T-helper 1 cell (primary cell): Measurements from ENCODE around the gene CHML.

Source experiments
- DNase-seq, 5 donors: peaks; one replicate each; pipeline ENCODE4 v3.0.0-alpha.2; 2012 to 2020

CHML gene

DNA sequence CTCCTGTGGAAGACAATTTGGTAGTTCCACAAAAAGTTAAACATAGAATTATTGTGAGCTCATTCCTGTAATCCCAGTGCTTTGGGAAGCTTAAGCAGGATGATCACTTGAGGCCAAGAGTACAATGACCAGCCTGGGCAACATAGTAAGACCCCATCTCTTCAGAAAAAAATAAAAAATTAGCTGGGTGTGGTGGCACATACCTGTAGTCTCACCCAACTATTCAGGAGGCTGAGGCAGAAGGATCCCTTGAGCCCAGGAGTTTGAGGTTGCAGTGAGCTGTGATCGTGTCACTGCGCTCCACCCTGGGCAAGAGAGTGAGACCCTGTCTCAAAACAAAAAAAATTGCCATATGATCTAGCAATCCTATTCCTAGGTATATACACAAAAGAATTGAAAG lies 4.1 kb upstream of the CHML start:
- DNase-seq, result no peak

GRCh38 chr1:241642593-241642944 lies 2.4 kb upstream of the CHML start:
- no peak for DNase-seq

- no peak for DNase-seq
These were observed 1.8 kb upstream of the CHML start for GRCh38 chr1:241641773-241642592.

GRCh38 chr1:241640867-241641622 lies 876 bp upstream of the CHML start:
- no peak for DNase-seq

GRCh38 chr1:241639623-241640148 lies 483 bp downstream of the CHML start:
- peak in 4 of 5 donors; percentile 8 to 23 (median 13) for DNase-seq

GRCh38 chr1:241638909-241639622 lies 1.1 kb downstream of the CHML start:
- DNase-seq, result peak in 1 of 5 donors; percentile 17

DNA sequence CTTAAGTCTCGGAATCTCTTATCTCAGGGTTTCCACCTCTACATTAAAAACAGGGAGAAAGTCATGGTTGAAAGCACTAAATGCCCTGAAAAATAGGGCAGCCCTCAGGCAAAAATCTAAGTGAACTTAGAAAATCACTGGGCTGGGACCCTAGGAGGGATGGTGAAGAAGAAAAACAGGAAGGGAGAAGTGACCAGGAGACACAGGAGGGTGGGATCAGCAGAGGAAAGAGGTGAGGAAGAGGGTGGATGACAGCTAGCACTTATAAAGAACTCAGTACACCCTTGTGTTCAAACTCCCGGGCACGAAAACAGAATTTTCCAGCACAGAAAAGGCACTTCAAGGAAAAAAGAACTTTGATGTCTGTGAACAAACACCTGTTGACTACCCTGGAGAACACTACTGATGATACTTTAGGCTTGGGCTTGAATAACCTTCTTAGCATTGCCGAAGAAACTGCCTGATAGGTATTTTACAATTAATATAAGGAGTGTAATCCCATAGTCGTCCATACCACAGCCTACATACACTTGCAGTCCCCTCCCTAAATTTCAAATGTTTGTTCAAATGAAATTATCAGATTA lies 2.0 kb downstream of the CHML start:
- DNase-seq, result no peak

- no peak for DNase-seq
These were observed 2.6 kb downstream of the CHML start for GRCh38 chr1:241637604-241638003.

DNA sequence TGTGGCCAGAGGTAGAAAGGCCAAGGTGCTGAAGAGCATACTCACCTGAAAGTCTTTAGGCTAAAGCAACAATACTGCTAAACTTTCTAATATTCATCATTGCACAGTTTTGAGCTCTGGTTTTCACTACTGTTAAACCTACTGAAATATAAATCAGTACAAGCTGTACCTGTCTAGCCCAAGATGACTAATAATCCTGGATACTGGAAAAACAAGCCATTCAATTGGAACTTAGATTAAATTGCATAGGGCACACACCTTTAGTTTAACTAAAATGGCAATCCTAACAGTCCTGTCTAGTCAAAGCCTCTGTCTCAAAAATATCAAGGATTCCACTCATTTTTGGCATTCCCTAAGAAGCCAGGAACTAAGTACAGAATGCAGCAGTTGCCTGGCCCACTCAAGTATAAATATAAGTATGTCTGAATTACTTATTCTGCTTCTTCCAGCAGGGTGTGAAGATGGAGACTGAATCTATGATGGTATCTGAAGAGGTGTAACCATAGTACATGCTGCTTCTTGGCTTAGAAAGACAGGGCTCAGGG lies 3.1 kb downstream of the CHML start:
- no peak for DNase-seq

DNA sequence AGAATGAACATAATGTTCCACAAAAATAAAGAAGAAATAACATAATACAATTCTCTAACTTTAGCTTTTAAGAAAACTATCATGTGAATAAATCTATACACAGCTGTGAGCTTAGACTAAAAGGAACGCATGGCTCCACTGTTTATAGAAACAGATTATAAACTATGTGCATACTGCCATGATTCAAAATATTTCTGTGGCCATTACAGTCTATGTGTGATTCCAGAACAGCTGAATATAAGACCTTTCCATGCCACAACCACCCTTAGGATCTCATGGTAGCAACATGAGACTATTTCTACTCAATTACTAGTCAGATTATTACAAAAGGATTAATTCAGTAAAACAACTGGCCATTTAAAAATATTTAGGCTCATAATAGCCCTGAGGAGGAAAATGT lies 3.9 kb downstream of the CHML start:
- no peak for DNase-seq

DNA sequence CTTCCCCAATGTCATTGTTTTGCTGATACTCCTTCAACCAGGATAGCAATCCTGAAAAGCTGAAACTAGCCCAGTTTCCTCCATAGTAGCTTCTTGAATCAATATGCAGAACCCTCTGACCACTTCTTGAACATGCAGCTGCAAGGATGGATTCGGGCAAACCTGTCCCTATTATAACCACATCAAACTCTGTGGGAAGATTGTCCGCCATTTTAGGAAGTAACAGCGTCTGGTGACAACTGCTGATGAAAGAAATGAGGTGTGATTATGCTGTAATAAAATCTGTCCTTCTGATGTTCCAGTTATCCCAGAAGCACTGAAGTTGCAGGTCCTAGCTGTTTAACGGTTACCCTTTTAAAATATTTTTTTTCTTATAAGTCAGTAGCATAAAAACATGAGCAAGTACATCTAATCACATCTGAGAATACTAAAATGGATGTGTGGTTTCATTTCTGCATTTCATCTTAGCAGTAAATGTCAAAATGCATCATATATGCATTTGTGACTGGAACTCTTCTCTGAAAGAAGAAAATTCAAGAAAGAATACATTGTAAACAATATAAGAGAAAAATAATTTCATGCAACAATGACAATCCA lies 4.5 kb downstream of the CHML start:
- DNase-seq, result no peak

DNA sequence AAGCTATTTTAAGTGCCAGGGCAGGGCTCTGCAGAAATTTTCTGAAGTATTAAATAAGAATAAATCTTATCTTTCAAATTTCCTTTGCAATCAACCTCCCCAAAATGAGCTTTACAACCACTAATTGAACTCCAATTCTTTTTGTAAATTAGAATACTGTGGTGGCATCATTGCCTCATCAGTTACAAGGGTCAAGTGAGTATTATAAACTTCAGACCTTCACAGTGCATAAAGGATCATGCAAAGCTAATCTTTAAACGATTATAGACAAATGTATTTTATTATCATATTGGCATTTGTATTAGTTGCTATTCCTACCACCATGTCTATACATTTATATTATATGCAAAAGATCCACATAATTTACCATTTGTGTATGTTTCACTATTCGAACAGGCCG lies 7.2 kb downstream of the CHML start:
- no peak for DNase-seq

DNA sequence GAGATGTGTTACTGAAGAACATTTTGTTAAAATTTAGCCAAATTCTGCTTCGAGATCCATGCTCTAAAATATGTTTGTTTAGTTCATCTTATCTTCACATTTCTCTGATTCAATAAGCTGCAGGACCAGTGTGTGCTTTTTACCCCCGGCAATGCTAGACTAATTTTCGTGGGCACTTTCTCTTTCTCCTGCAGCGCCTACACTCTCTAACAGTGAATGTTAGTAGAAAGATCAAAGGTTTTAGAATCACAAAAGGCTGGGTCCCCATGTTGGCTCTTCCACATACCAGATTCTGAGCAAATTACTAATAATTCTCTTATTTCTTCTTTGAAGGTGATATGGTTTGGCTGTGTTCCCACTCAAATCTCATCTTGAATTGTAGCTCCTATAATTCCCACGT lies 8.5 kb downstream of the CHML start:
- DNase-seq, result no peak

- DNase-seq, result no peak
These were observed 9.3 kb downstream of the CHML start for GRCh38 chr1:241630899-241631298.

- DNase-seq, result no peak
These were observed 9.7 kb downstream of the CHML start for GRCh38 chr1:241630476-241630875.

GRCh38 chr1:241630005-241630404 lies 10.2 kb downstream of the CHML start:
- no peak for DNase-seq

- DNase-seq, result peak in 4 of 5 donors; percentile 4 to 64 (median 28)
These were observed 12.5 kb downstream of the CHML start for GRCh38 chr1:241627453-241628259.

GRCh38 chr1:241624935-241625334 lies 15.2 kb downstream of the CHML start:
- DNase-seq, result no peak

GRCh38 chr1:241622669-241623068 lies 17.5 kb downstream of the CHML start:
- DNase-seq, result no peak

DNA sequence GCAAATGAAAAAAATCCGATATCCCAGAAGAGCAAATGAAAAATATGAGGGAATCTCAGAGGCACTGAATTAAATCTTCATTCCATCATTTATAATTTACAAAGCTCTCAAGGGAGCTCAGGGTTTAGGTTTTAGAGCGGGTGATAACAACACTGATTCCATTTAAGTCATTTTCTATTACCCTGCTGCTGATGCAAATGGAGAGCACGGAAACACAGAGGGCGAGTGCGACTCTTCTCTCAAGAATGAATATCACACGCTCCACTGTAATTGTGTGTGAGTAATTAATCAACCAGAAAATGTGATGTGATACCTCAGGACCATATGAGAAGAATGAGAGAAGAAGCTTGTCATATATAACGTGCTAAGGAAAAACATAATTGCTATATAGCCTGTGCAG lies 22.7 kb downstream of the CHML start:
- DNase-seq, result no peak
